ENCODE measurements around the gene CAMSAP1.

The CAMSAP1 gene

GRCh38 chr9:135805422-135806022 is 101.8 kb downstream of the CAMSAP1 start:
- Histone ChIP-seq H3K27ac (no peak overlapping the region), H3K4me3 (no peak overlapping the region)

- Histone ChIP-seq H3K4me3 (no peak overlapping the region), H3K27ac (no peak overlapping the region)
These were observed 102.5 kb downstream of the CAMSAP1 start for GRCh38 chr9:135804581-135805421.

- Histone ChIP-seq H3K4me3 (no peak overlapping the region), H3K27ac (no peak overlapping the region)
These were observed 103.9 kb downstream of the CAMSAP1 start for GRCh38 chr9:135803441-135803840.

- H3K4me3 ChIP-seq = no peak overlapping the region
These were observed 104.4 kb downstream of the CAMSAP1 start for GRCh38 chr9:135802876-135803419.

GRCh38 chr9:135801070-135801469 is 106.3 kb downstream of the CAMSAP1 start:
- Histone ChIP-seq H3K4me3 (no peak overlapping the region), H3K27ac (no peak overlapping the region)

More at GRCh38 chr9:135802876-135803419, 104.4 kb downstream of the CAMSAP1 start:
- H3K27ac ChIP-seq = no peak overlapping the region

GRCh38 chr9:135799261-135799660 is 108.1 kb downstream of the CAMSAP1 start:
- Histone ChIP-seq H3K4me3 (no peak overlapping the region), H3K27ac (no peak overlapping the region)

- no peak overlapping the region for H3K4me3 ChIP-seq
- H3K27ac ChIP-seq = no peak overlapping the region
These were observed 109.1 kb downstream of the CAMSAP1 start for GRCh38 chr9:135798263-135798585.

GRCh38 chr9:135797507-135798262 is 109.7 kb downstream of the CAMSAP1 start:
- H3K27ac ChIP-seq = no peak overlapping the region

GRCh38 chr9:135796784-135797485 is 110.4 kb downstream of the CAMSAP1 start:
- H3K27ac ChIP-seq = no peak overlapping the region
- H3K4me3 ChIP-seq = no peak overlapping the region

More at GRCh38 chr9:135797507-135798262, 109.7 kb downstream of the CAMSAP1 start:
- no peak overlapping the region for H3K4me3 ChIP-seq

- H3K4me3 ChIP-seq = no peak overlapping the region
- H3K27ac ChIP-seq = no peak overlapping the region
These were observed 112.0 kb downstream of the CAMSAP1 start for GRCh38 chr9:135795391-135795790.

GRCh38 chr9:135794361-135794885 is 112.9 kb downstream of the CAMSAP1 start:
- no peak overlapping the region for H3K4me3 ChIP-seq
- no peak overlapping the region for H3K27ac ChIP-seq

GRCh38 chr9:135794057-135794335 is 113.3 kb downstream of the CAMSAP1 start:
- H3K27ac ChIP-seq = no peak overlapping the region

GRCh38 chr9:135793221-135794056 is 113.9 kb downstream of the CAMSAP1 start:
- Histone ChIP-seq H3K27ac (no peak overlapping the region), H3K4me3 (no peak overlapping the region)

More at GRCh38 chr9:135794057-135794335, 113.3 kb downstream of the CAMSAP1 start:
- no peak overlapping the region for H3K4me3 ChIP-seq

GRCh38 chr9:135792268-135793128 is 114.8 kb downstream of the CAMSAP1 start:
- Histone ChIP-seq H3K27ac (no peak overlapping the region), H3K4me3 (no peak overlapping the region)

- no peak overlapping the region for H3K4me3 ChIP-seq
- no peak overlapping the region for H3K27ac ChIP-seq
These were observed 115.7 kb downstream of the CAMSAP1 start for GRCh38 chr9:135791431-135792267.

GRCh38 chr9:135790850-135791249 is 116.5 kb downstream of the CAMSAP1 start:
- H3K4me3 ChIP-seq = no peak overlapping the region

GRCh38 chr9:135790356-135790755 is 117.0 kb downstream of the CAMSAP1 start:
- H3K27ac ChIP-seq = no peak overlapping the region
- H3K4me3 ChIP-seq = no peak overlapping the region

More at GRCh38 chr9:135790850-135791249, 116.5 kb downstream of the CAMSAP1 start:
- H3K27ac ChIP-seq = no peak overlapping the region

Data from skin epidermis (tissue), 12 donors.